Measurements from ENCODE around the gene SLC25A24. TPM values are rescaled to one million over a fixed set of nuclear protein-coding genes. Genes with fewer than 3 reads are reported as not detected.

SLC25A24 gene
- polyA plus RNA-seq, 3 donors, result 11.1 to 45.4 (median 43.4) TPM

DNA sequence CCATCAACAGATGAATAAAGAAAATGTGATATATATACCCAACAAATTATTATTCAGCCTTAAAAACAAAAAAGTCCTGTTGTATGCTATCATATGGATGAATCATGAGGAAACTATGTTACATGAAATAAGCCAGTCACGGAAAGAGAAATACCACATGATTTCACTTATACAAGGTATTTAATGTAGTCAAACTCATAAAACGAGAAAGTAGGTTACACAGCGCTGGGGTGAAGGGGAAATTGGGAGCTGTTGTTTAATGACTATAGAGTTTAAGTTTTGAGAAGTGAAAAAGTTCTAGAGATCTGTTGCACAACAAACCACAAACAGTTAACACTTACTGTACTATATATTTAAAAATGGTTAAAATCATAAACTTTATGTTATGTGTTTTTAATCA, 58.5 kb downstream of the SLC25A24 start:
- Histone ChIP-seq H3K27me3 (ENCODE audit: control insufficient read depth in 2 of 2, insufficient read depth in 2 of 2, low read length in 2 of 2) (no peaks in the 10 kb centered on the region), H3K36me3 (replicated peaks in 1 of 2; ENCODE audit: control insufficient read depth in 1 of 2, insufficient read depth in 2 of 2, low read length in 2 of 2) (peaks cover 31 to 52% of the 10 kb centered on the region in 2 donors), H4K20me1 (ENCODE audit: insufficient read depth, low read length) (no peaks in the 10 kb centered on the region), H3K4me2 (replicated peaks; ENCODE audit: extremely low read depth, low read length, poor library complexity, severe bottlenecking) (peak overlapping the region; percentile 52), H2AFZ (ENCODE audit: insufficient read depth, low read depth, low read length, poor library complexity, severe bottlenecking) (no peak overlapping the region), H3K4me1 (ENCODE audit: control insufficient read depth in 1 of 2, insufficient read depth in 2 of 2, low read length in 2 of 2) (peaks cover 18 to 32% of the 10 kb centered on the region in 2 donors), H3K79me2 (ENCODE audit: insufficient read depth, low read length) (no peaks in the 10 kb centered on the region), H3K4me3 (replicated peaks in 1 of 3; ENCODE audit: low read depth in 2 of 3, low read length in 3 of 3) (peak overlapping the region in 1 of 3 experiments; percentile 16), H3K27ac (ENCODE audit: low read depth in 1 of 2, low read length in 2 of 2) (peak overlapping the region in 1 of 2 donors; percentile 64), H3K9ac (ENCODE audit: insufficient read depth, low read length, poor library complexity, severe bottlenecking) (no peak overlapping the region), H3K9me3 (replicated peaks in 1 of 2; ENCODE audit: control insufficient read depth in 1 of 2, insufficient read depth in 1 of 2, low read length in 2 of 2) (no peaks in the 10 kb centered on the region)
- intact Hi-C loops (cut with micrococcal nuclease), result no loop called here
- H3K27ac Mint-ChIP-seq, result peak overlapping the region; percentile 72 to 90 (median 87)
- no peaks in the 10 kb centered on the region for H3K27me3 Mint-ChIP-seq (ENCODE audit: low read depth in 3 of 3)
- TF ChIP-seq, protein P1, sequence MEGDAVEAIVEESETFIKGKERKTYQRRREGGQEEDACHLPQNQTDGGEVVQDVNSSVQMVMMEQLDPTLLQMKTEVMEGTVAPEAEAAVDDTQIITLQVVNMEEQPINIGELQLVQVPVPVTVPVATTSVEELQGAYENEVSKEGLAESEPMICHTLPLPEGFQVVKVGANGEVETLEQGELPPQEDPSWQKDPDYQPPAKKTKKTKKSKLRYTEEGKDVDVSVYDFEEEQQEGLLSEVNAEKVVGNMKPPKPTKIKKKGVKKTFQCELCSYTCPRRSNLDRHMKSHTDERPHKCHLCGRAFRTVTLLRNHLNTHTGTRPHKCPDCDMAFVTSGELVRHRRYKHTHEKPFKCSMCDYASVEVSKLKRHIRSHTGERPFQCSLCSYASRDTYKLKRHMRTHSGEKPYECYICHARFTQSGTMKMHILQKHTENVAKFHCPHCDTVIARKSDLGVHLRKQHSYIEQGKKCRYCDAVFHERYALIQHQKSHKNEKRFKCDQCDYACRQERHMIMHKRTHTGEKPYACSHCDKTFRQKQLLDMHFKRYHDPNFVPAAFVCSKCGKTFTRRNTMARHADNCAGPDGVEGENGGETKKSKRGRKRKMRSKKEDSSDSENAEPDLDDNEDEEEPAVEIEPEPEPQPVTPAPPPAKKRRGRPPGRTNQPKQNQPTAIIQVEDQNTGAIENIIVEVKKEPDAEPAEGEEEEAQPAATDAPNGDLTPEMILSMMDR (IDR thresholded peaks at IDR 0.05), result no peak
- H3K36me3 Mint-ChIP-seq, result peaks cover 46 to 66% of the 10 kb centered on the region in 2 donors
- peaks cover 0 to 11% (median 4%) of the 10 kb centered on the region in 7 donors for H3K9me3 Mint-ChIP-seq
- H3K4me3 Mint-ChIP-seq, result peak overlapping the region in 1 of 2 donors; percentile 55
- WGBS (ENCODE audit: insufficient coverage), result no CpG with 5 or more reads among the region's 3 CpGs
- DNase-seq, result peak; percentile 49 to 85 (median 70)
- H3K4me1 Mint-ChIP-seq, result peaks cover 36% of the 10 kb centered on the region

DNA sequence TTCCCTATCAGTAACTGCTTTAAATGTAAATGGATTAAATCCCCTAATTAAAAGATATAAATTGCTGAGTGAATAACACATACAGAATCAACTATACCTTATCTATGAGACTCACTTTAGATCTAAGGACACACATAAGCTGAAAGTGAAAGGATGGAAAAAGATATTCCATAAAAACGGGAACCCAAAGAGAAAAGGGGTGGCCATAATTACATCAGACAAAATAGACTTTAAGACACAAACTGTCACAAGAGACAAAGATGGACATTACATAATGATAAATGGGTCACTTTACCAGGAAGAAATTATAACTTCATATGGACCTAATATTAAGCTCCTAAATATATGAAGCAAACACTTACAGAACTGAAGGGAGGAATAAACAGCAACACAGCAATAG, 59.2 kb downstream of the SLC25A24 start:
- H2AFZ ChIP-seq (ENCODE audit: insufficient read depth, low read depth, low read length, poor library complexity, severe bottlenecking), result no peak overlapping the region
- H3K36me3 Mint-ChIP-seq, result peaks cover 44 to 65% of the 10 kb centered on the region in 2 donors

More for the DNA sequence above, 59.2 kb downstream of the SLC25A24 start:
- DNase-seq, result peak in 2 of 3 donors; percentile 12 to 50
- H3K9me3 ChIP-seq (replicated peaks in 1 of 2; ENCODE audit: control insufficient read depth in 1 of 2, insufficient read depth in 1 of 2, low read length in 2 of 2), result no peaks in the 10 kb centered on the region
- H3K4me3 ChIP-seq (replicated peaks in 1 of 3; ENCODE audit: low read depth in 2 of 3, low read length in 3 of 3), result peak overlapping the region in 1 of 3 experiments; percentile 14
- H3K36me3 ChIP-seq (replicated peaks in 1 of 2; ENCODE audit: control insufficient read depth in 1 of 2, insufficient read depth in 2 of 2, low read length in 2 of 2), result peaks cover 31 to 52% of the 10 kb centered on the region in 2 donors
- peaks cover 18 to 32% of the 10 kb centered on the region in 2 donors for H3K4me1 ChIP-seq (ENCODE audit: control insufficient read depth in 1 of 2, insufficient read depth in 2 of 2, low read length in 2 of 2)
- H3K4me2 ChIP-seq (replicated peaks; ENCODE audit: extremely low read depth, low read length, poor library complexity, severe bottlenecking), result peak overlapping the region; percentile 52
- H3K9ac ChIP-seq (ENCODE audit: insufficient read depth, low read length, poor library complexity, severe bottlenecking), result no peak overlapping the region
- no CpG with 5 or more reads among the region's 1 CpG for whole genome bisulfite sequencing (ENCODE audit: insufficient coverage)
- TF ChIP-seq, protein P1 (IDR thresholded peaks at IDR 0.05), result no peak
- intact Hi-C loops (cut with micrococcal nuclease), result no loop called here
- Mint-ChIP-seq H3K4me3 (peak overlapping the region in 1 of 2 donors; percentile 55), H3K27ac (peak overlapping the region; percentile 72 to 93 (median 87)), H3K27me3 (ENCODE audit: low read depth in 3 of 3) (no peaks in the 10 kb centered on the region), H3K4me1 (peaks cover 36% of the 10 kb centered on the region), H3K9me3 (peaks cover 0 to 8% (median 3%) of the 10 kb centered on the region in 7 donors)
- no peaks in the 10 kb centered on the region for H4K20me1 ChIP-seq (ENCODE audit: insufficient read depth, low read length)
- no peaks in the 10 kb centered on the region for H3K27me3 ChIP-seq (ENCODE audit: control insufficient read depth in 2 of 2, insufficient read depth in 2 of 2, low read length in 2 of 2)
- peak overlapping the region in 1 of 2 donors; percentile 64 for H3K27ac ChIP-seq (ENCODE audit: low read depth in 1 of 2, low read length in 2 of 2)
- H3K79me2 ChIP-seq (ENCODE audit: insufficient read depth, low read length), result no peaks in the 10 kb centered on the region
